Sigmoid colon (tissue), 7 donors: ENCODE data around the gene KSR1. TPM values are rescaled to one million over a fixed set of nuclear protein-coding genes. Genes with fewer than 3 reads are reported as not detected.

Experiments used
- DNase-seq: peaks from one replicate; pipeline ENCODE4 v3.0.0-alpha.2; 2019
- H3K27ac ChIP-seq, 4 donors: fragments of 200-600 bp; sonication (generic); one replicate each; pipeline ENCODE4 v1.5.1; 2016 to 2019; ENCODE audit warnings: mild to moderate bottlenecking in 1 of 4
- H3K27me3 ChIP-seq, 3 donors: fragments of 200-600 bp; sonication (generic); one replicate each; pipeline ENCODE4 v1.5.1; 2019; ENCODE audit warnings: mild to moderate bottlenecking in 1 of 3
- H3K36me3 ChIP-seq, 4 donors: fragments of 200-600 bp; sonication (generic); one replicate each; pipeline ENCODE4 v1.5.1; 2016 to 2019
- H3K4me1 ChIP-seq, 4 donors: fragments of 200-600 bp; sonication (generic); one replicate each; pipeline ENCODE4 v1.5.1; 2017 to 2019
- H3K4me3 ChIP-seq, 4 donors: fragments of 200-600 bp; sonication (generic); one replicate each; pipeline ENCODE4 v1.5.1; 2017 to 2019; ENCODE audit warnings: mild to moderate bottlenecking in 2 of 4, moderate library complexity in 1 of 4
- H3K9me3 ChIP-seq, 4 donors: fragments of 200-600 bp in 3 of 4; sonication (generic) in 3 of 4; one replicate each; pipeline versions ENCODE4 v1.5.1 to v1.6.1; 2013 to 2019
- EP300 ChIP-seq, 4 donors: sonication (generic); formaldehyde crosslinking; IDR thresholded peaks; one replicate each; pipeline ENCODE4 v1.6.1; 2017; ENCODE audit warnings: antibody characterized with exemption in 4 of 4
- POLR2A ChIP-seq, 2 donors: fragments of 450-650 bp; IDR thresholded peaks; one replicate each; pipeline ENCODE4 v1.6.1; 2016; ENCODE audit warnings: antibody characterized with exemption in 2 of 2, mild to moderate bottlenecking in 2 of 2, moderate library complexity in 2 of 2
- POLR2AphosphoS5 ChIP-seq, 4 donors: sonication (generic); formaldehyde crosslinking; IDR thresholded peaks; one replicate each; pipeline ENCODE4 v1.6.1; 2017; ENCODE audit warnings: antibody characterized with exemption in 4 of 4
- WGBS, 2 donors: extraction: QIAGEN DNeasy Blood & Tissue Kit; methylation state at CpG; one replicate each; pipeline ENCODE4 v1.1.7; 2013; 5-methylcytosine and 5-hydroxymethylcytosine counted together
- intact Hi-C: fragments of 100-400 bp; cut with DNase I; formaldehyde crosslinking; loops from one replicate; pipeline ENCODE4 v1.15.1; 2023
- polyA plus RNA-seq, 3 donors: library from polyadenylated mRNA; stranded (reverse); fragments of 200-250 nt; gene quantifications; one replicate each; pipeline ENCODE4 v1.2.3, GENCODE V29; 2013
- total RNA-seq, 4 donors: library from RNA; depleted of rRNA; stranded (reverse); fragments of >200 nt; gene quantifications; one replicate each; pipeline ENCODE4 v1.1.0, GENCODE V29; 2016
- TF ChIP-seq, protein P1 (sequence below), 4 experiments: fragments of 450-650 bp in 3 of 4; fragments of 200-600 bp in 1 of 4; IDR thresholded peaks; one replicate each; pipeline ENCODE4 v1.5.1; 2016 to 2019; ENCODE audit warnings: antibody characterized with exemption in 4 of 4, mild to moderate bottlenecking in 3 of 4, moderate library complexity in 2 of 4
- donor health status: healthy with polysubstance abuse.
- donor health status: Bipolar disorder and iron deficiency.
- donor health status: healthy.

Gene KSR1
- total and polyA plus RNA-seq, 7 donors: 4.2 to 25.8 (median 18.2) TPM

GRCh38 chr17:27657620-27658019, 201.4 kb downstream of the KSR1 start:
- no peaks in the 10 kb centered on the region for H3K4me1 ChIP-seq
- TF ChIP-seq POLR2AphosphoS5 (IDR thresholded peaks at IDR 0.05) (no peak), EP300 (IDR thresholded peaks at IDR 0.05) (no peak), POLR2A (IDR thresholded peaks at IDR 0.05) (no peak)
- TF ChIP-seq, protein P1, sequence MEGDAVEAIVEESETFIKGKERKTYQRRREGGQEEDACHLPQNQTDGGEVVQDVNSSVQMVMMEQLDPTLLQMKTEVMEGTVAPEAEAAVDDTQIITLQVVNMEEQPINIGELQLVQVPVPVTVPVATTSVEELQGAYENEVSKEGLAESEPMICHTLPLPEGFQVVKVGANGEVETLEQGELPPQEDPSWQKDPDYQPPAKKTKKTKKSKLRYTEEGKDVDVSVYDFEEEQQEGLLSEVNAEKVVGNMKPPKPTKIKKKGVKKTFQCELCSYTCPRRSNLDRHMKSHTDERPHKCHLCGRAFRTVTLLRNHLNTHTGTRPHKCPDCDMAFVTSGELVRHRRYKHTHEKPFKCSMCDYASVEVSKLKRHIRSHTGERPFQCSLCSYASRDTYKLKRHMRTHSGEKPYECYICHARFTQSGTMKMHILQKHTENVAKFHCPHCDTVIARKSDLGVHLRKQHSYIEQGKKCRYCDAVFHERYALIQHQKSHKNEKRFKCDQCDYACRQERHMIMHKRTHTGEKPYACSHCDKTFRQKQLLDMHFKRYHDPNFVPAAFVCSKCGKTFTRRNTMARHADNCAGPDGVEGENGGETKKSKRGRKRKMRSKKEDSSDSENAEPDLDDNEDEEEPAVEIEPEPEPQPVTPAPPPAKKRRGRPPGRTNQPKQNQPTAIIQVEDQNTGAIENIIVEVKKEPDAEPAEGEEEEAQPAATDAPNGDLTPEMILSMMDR (IDR thresholded peaks at IDR 0.05): no peak
- no peaks in the 10 kb centered on the region for H3K36me3 ChIP-seq
- no peaks in the 10 kb centered on the region for H3K9me3 ChIP-seq
- H3K27ac ChIP-seq: no peak overlapping the region
- 58 to 62% methylated on average over 5 of the region's 5 CpGs for WGBS, 2 donors
- H3K27me3 ChIP-seq: no peaks in the 10 kb centered on the region
- intact Hi-C loops: no loop called here
- no peak overlapping the region for H3K4me3 ChIP-seq
- no peak for DNase-seq

GRCh38 chr17:27659683-27660082, 203.4 kb downstream of the KSR1 start:
- TF ChIP-seq POLR2AphosphoS5 (IDR thresholded peaks at IDR 0.05): no peak
- TF ChIP-seq POLR2A (IDR thresholded peaks at IDR 0.05): no peak
- TF ChIP-seq, protein P1 (IDR thresholded peaks at IDR 0.05): no peak
- no peak for TF ChIP-seq EP300 (IDR thresholded peaks at IDR 0.05)
- Histone ChIP-seq H3K27me3 (no peaks in the 10 kb centered on the region), H3K27ac (no peak overlapping the region), H3K36me3 (no peaks in the 10 kb centered on the region), H3K4me3 (no peak overlapping the region), H3K4me1 (no peaks in the 10 kb centered on the region), H3K9me3 (no peaks in the 10 kb centered on the region)
- DNase-seq: no peak
- 82 to 84% methylated on average over 6 of the region's 6 CpGs for WGBS, 2 donors
- intact Hi-C loops: no loop called here

GRCh38 chr17:27660436-27660835, 204.2 kb downstream of the KSR1 start:
- no peaks in the 10 kb centered on the region for H3K9me3 ChIP-seq
- WGBS, 2 donors: 74 to 86% methylated on average over 3 of the region's 3 CpGs
- no peak overlapping the region for H3K27ac ChIP-seq
- no peak for TF ChIP-seq EP300 (IDR thresholded peaks at IDR 0.05)
- TF ChIP-seq, protein P1 (IDR thresholded peaks at IDR 0.05): no peak
- TF ChIP-seq POLR2A (IDR thresholded peaks at IDR 0.05): no peak
- no peak for TF ChIP-seq POLR2AphosphoS5 (IDR thresholded peaks at IDR 0.05)
- no peaks in the 10 kb centered on the region for H3K36me3 ChIP-seq
- no peaks in the 10 kb centered on the region for H3K4me1 ChIP-seq
- intact Hi-C loops: no loop called here
- H3K4me3 ChIP-seq: no peak overlapping the region
- no peaks in the 10 kb centered on the region for H3K27me3 ChIP-seq
- DNase-seq: no peak

GRCh38 chr17:27663936-27664605, 207.8 kb downstream of the KSR1 start:
- no peak overlapping the region for H3K4me3 ChIP-seq
- 92 to 95% methylated on average over 8 of the region's 8 CpGs for WGBS, 2 donors
- TF ChIP-seq POLR2A (IDR thresholded peaks at IDR 0.05): no peak
- TF ChIP-seq, protein P1 (IDR thresholded peaks at IDR 0.05): no peak
- TF ChIP-seq EP300 (IDR thresholded peaks at IDR 0.05): no peak
- H3K9me3 ChIP-seq: no peaks in the 10 kb centered on the region
- no peak for DNase-seq
- intact Hi-C loops: no loop called here
- no peak overlapping the region for H3K27ac ChIP-seq
- no peaks in the 10 kb centered on the region for H3K27me3 ChIP-seq
- H3K4me1 ChIP-seq: no peaks in the 10 kb centered on the region
- no peaks in the 10 kb centered on the region for H3K36me3 ChIP-seq

- WGBS, 2 donors: 86 to 89% methylated on average over 2 of the region's 2 CpGs
- DNase-seq: no peak
- no peaks in the 10 kb centered on the region for H3K27me3 ChIP-seq
- no peaks in the 10 kb centered on the region for H3K4me1 ChIP-seq
- H3K27ac ChIP-seq: no peak overlapping the region
- no peaks in the 10 kb centered on the region for H3K36me3 ChIP-seq
- H3K9me3 ChIP-seq: no peaks in the 10 kb centered on the region
- H3K4me3 ChIP-seq: no peak overlapping the region
- TF ChIP-seq POLR2AphosphoS5 (IDR thresholded peaks at IDR 0.05) (no peak), POLR2A (IDR thresholded peaks at IDR 0.05) (no peak), EP300 (IDR thresholded peaks at IDR 0.05) (no peak)
- TF ChIP-seq, protein P1 (IDR thresholded peaks at IDR 0.05): no peak
- intact Hi-C loops: no loop called here
These were observed 208.3 kb downstream of the KSR1 start for GRCh38 chr17:27664606-27664965.
